SK-N-SH treated with all-trans-retinoic acid at 6 μM for 48 hours (cell line): Measurements from ENCODE around the gene CDK11B.
"Not testable (repeated sequence)": the region's sequence is repeated elsewhere in the genome, so short reads cannot be mapped to it uniquely, and the experiment has no call there.

Experiments used
- ESRRG ChIP-seq: fragments of 250-450 bp; sonication (Bioruptor Pico); IDR thresholded peaks from 2 replicates; pipeline ENCODE4 v1.6.1; 2021; ENCODE audit warnings: mild to moderate bottlenecking
- ISL1 ChIP-seq: fragments of 250-450 bp; sonication (Bioruptor Pico); IDR thresholded peaks from 2 replicates; pipeline ENCODE4 v2.1.2; 2022; ENCODE audit warnings: mild to moderate bottlenecking, moderate library complexity
- OSR1 ChIP-seq: fragments of 250-450 bp; sonication (Bioruptor Pico); IDR thresholded peaks from 2 replicates; pipeline ENCODE4 v1.8.0; 2022; ENCODE audit warnings: moderate library complexity, mild to moderate bottlenecking, inconsistent platforms
- PPARA ChIP-seq: fragments of 250-450 bp; sonication (Bioruptor Pico); IDR thresholded peaks from 2 replicates; pipeline ENCODE4 v1.5.0; 2020; ENCODE audit warnings: mild to moderate bottlenecking, borderline replicate concordance
- RARB ChIP-seq: fragments of 250-450 bp; sonication (Bioruptor Pico); IDR thresholded peaks from 2 replicates; pipeline ENCODE4 v1.8.0; 2021; ENCODE audit warnings: mild to moderate bottlenecking, moderate library complexity
- TCF4 ChIP-seq: fragments of 250-450 bp; sonication (Bioruptor Pico); IDR thresholded peaks from 2 replicates; pipeline ENCODE4 v1.8.0; 2021; ENCODE audit warnings: mild to moderate bottlenecking, moderate library complexity, borderline replicate concordance
- ZFP3 ChIP-seq: fragments of 250-450 bp; sonication (Bioruptor Pico); IDR thresholded peaks from 2 replicates; pipeline ENCODE4 v1.5.0; 2020; ENCODE audit warnings: mild to moderate bottlenecking, moderate library complexity
- ZFP30 ChIP-seq: fragments of 450-650 bp; formaldehyde crosslinking; IDR thresholded peaks from 2 replicates; pipeline ENCODE4 v1.5.0; 2022; ENCODE audit warnings: mild to moderate bottlenecking, moderate library complexity
- ZNF70 ChIP-seq: fragments of 450-650 bp; formaldehyde crosslinking; IDR thresholded peaks from 2 replicates; pipeline ENCODE4 v1.5.0; 2020; ENCODE audit warnings: mild to moderate bottlenecking, moderate library complexity
- TF ChIP-seq, protein P1 (sequence below): fragments of 250-450 bp; sonication (Bioruptor Pico); IDR thresholded peaks from 2 replicates; pipeline ENCODE4 v1.5.1; 2021; ENCODE audit warnings: mild to moderate bottlenecking, moderate library complexity
- TF ChIP-seq, protein P2 (sequence below): fragments of 250-450 bp; sonication (Bioruptor Pico); IDR thresholded peaks from 2 replicates; pipeline ENCODE4 v1.8.0; 2020; ENCODE audit warnings: mild to moderate bottlenecking, moderate library complexity, borderline replicate concordance
- TF ChIP-seq, protein P3 (sequence below): fragments of 250-450 bp; sonication (Bioruptor Pico); IDR thresholded peaks from 2 replicates; pipeline ENCODE4 v1.5.0; 2020; ENCODE audit warnings: mild to moderate bottlenecking, moderate library complexity
- TF ChIP-seq, protein P4 (sequence below): fragments of 250-450 bp; sonication (Bioruptor Pico); IDR thresholded peaks from 2 replicates; pipeline ENCODE4 v1.5.1; 2020; ENCODE audit warnings: low read depth, mild to moderate bottlenecking, moderate library complexity

DNA sequence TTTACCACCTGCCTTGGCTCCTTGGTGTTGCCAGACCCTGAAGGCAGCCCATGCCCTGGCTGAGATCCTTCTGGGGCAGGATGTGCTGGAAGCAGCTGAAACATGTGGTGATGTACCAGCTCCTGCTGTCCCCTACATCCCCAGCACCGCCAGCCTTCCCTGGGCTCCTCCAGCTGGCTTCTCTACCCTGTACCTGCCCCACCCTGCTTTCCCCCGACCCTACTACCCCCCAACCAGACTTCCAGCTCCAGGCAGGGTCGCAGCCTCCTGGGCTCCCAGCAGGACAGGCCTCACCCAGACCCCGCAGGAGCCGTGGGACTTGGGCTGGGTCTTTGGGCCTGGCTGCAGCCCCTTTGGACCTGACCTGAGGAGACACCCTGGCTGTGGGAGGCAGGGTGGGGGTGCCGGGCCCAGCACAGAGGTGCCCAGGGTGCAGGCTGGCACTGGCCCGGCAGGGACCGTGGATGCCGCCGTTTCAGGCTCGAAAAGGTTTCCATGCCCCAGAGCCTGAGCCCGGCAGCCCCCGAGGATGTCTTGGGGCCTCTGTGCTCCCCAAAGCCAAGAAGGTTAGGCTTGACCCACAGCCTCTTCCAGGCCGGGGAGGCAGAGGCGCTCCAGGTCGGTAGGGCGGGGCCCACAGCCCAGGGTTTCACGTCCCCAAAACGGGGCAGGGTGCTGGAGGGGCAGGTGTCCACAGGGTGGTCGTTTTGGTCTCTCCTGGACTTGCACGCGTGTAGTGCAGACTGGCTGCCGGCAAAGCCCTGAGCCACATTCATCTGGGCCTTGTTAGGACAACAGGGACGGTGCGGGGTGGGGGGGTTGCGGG lies 38.8 kb upstream of the CDK11B start:
- TF ChIP-seq, protein P1, sequence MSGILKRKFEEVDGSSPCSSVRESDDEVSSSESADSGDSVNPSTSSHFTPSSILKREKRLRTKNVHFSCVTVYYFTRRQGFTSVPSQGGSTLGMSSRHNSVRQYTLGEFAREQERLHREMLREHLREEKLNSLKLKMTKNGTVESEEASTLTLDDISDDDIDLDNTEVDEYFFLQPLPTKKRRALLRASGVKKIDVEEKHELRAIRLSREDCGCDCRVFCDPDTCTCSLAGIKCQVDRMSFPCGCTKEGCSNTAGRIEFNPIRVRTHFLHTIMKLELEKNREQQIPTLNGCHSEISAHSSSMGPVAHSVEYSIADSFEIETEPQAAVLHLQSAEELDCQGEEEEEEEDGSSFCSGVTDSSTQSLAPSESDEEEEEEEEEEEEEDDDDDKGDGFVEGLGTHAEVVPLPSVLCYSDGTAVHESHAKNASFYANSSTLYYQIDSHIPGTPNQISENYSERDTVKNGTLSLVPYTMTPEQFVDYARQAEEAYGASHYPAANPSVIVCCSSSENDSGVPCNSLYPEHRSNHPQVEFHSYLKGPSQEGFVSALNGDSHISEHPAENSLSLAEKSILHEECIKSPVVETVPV (CRISPR knock-in tag): not testable (repeated sequence)
- TF ChIP-seq ZNF70 (CRISPR knock-in tag); ZFP3; RARB (CRISPR knock-in tag); OSR1 (CRISPR knock-in tag); ESRRG; TCF4 (CRISPR knock-in tag); PPARA (CRISPR knock-in tag); ZFP30 (CRISPR knock-in tag); ISL1: not testable (repeated sequence)
- TF ChIP-seq, protein P2, sequence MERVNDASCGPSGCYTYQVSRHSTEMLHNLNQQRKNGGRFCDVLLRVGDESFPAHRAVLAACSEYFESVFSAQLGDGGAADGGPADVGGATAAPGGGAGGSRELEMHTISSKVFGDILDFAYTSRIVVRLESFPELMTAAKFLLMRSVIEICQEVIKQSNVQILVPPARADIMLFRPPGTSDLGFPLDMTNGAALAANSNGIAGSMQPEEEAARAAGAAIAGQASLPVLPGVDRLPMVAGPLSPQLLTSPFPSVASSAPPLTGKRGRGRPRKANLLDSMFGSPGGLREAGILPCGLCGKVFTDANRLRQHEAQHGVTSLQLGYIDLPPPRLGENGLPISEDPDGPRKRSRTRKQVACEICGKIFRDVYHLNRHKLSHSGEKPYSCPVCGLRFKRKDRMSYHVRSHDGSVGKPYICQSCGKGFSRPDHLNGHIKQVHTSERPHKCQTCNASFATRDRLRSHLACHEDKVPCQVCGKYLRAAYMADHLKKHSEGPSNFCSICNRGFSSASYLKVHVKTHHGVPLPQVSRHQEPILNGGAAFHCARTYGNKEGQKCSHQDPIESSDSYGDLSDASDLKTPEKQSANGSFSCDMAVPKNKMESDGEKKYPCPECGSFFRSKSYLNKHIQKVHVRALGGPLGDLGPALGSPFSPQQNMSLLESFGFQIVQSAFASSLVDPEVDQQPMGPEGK: not testable (repeated sequence)
- TF ChIP-seq, protein P3, sequence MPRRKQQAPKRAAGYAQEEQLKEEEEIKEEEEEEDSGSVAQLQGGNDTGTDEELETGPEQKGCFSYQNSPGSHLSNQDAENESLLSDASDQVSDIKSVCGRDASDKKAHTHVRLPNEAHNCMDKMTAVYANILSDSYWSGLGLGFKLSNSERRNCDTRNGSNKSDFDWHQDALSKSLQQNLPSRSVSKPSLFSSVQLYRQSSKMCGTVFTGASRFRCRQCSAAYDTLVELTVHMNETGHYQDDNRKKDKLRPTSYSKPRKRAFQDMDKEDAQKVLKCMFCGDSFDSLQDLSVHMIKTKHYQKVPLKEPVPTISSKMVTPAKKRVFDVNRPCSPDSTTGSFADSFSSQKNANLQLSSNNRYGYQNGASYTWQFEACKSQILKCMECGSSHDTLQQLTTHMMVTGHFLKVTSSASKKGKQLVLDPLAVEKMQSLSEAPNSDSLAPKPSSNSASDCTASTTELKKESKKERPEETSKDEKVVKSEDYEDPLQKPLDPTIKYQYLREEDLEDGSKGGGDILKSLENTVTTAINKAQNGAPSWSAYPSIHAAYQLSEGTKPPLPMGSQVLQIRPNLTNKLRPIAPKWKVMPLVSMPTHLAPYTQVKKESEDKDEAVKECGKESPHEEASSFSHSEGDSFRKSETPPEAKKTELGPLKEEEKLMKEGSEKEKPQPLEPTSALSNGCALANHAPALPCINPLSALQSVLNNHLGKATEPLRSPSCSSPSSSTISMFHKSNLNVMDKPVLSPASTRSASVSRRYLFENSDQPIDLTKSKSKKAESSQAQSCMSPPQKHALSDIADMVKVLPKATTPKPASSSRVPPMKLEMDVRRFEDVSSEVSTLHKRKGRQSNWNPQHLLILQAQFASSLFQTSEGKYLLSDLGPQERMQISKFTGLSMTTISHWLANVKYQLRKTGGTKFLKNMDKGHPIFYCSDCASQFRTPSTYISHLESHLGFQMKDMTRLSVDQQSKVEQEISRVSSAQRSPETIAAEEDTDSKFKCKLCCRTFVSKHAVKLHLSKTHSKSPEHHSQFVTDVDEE (CRISPR knock-in tag): not testable (repeated sequence)
- TF ChIP-seq, protein P4, sequence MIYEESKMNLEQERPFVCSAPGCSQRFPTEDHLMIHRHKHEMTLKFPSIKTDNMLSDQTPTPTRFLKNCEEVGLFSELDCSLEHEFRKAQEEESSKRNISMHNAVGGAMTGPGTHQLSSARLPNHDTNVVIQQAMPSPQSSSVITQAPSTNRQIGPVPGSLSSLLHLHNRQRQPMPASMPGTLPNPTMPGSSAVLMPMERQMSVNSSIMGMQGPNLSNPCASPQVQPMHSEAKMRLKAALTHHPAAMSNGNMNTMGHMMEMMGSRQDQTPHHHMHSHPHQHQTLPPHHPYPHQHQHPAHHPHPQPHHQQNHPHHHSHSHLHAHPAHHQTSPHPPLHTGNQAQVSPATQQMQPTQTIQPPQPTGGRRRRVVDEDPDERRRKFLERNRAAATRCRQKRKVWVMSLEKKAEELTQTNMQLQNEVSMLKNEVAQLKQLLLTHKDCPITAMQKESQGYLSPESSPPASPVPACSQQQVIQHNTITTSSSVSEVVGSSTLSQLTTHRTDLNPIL (CRISPR knock-in tag): not testable (repeated sequence)
